H1 (cell line): Measurements from ENCODE around the gene FIGNL2. TPM values are rescaled to one million over a fixed set of nuclear protein-coding genes. Genes with fewer than 3 reads are reported as not detected.

Experiments used
- CTCF ChIA-PET: fragments of 300-600 bp; sonication (Branson Sonifier 250); formaldehyde crosslinking; loops from one replicate; lab custom pipeline; 2021; ENCODE audit not compliant: partially characterized antibody; lab: Charles Lee
- POLR2A ChIA-PET: fragments of 300-600 bp; sonication (Branson Sonifier 250); formaldehyde crosslinking; loops from one replicate; lab custom pipeline; 2021; ENCODE audit warnings: inconsistent platforms; ENCODE audit not compliant: partially characterized antibody; lab: Charles Lee
- DNase-seq, 2 experiments: peaks; one replicate each; pipeline versions ENCODE4 v3.0.0 to v3.0.0-alpha.2; 2010 to 2022; ENCODE audit warnings: low spot score in 2 of 2, low read depth in 1 of 2, mixed read lengths in 1 of 2
- FAIRE-seq: peaks from 2 replicates; lab custom pipeline; 2011; peaks lifted over from hg19 to GRCh38; lab: Jason Lieb, UNC
- H2AFZ ChIP-seq: 2 replicates; pipeline ENCODE4 v1.8.1; 2012; ENCODE audit warnings: low read length, inconsistent platforms
- H2AK5ac ChIP-seq: 2 replicates; pipeline ENCODE4 v1.6.1; 2013; ENCODE audit warnings: low read depth, low read length
- H2BK120ac ChIP-seq: replicated peaks from 2 replicates; pipeline ENCODE3; 2013; ENCODE audit warnings: low read depth, low read length, inconsistent platforms
- H2BK12ac ChIP-seq: 2 replicates; pipeline ENCODE4 v1.6.1; 2013; ENCODE audit warnings: low read depth, low read length
- H2BK15ac ChIP-seq: 2 replicates; pipeline ENCODE4 v1.6.1; 2013; ENCODE audit warnings: low read length
- H2BK20ac ChIP-seq: 2 replicates; pipeline ENCODE4 v1.6.1; 2013; ENCODE audit warnings: low read length
- H2BK5ac ChIP-seq: 2 replicates; pipeline ENCODE4 v1.6.1; 2013; ENCODE audit warnings: low read depth, low read length
- H3K14ac ChIP-seq: 2 replicates; pipeline ENCODE4 v1.6.1; 2013; ENCODE audit warnings: inconsistent platforms; ENCODE audit not compliant: insufficient read length
- H3K18ac ChIP-seq: 2 replicates; pipeline ENCODE4 v1.6.1; 2013; ENCODE audit warnings: low read length; ENCODE audit errors: extremely low read depth
- H3K23ac ChIP-seq: 2 replicates; pipeline ENCODE4 v1.6.1; 2013; ENCODE audit warnings: inconsistent platforms; ENCODE audit not compliant: insufficient read length
- H3K23me2 ChIP-seq: 2 replicates; pipeline ENCODE4 v1.6.1; 2013; ENCODE audit warnings: low read depth, low read length
- H3K27ac ChIP-seq: 2 replicates; pipeline ENCODE4 v1.6.1; 2011; ENCODE audit warnings: low read depth, low read length, inconsistent platforms
- H3K27me3 ChIP-seq, 4 experiments: replicated peaks in 1 of 4; 1 replicate in 1 of 4; 2 replicates in 3 of 4; pipeline versions ENCODE4 v1.6.1 to v1.8.1; 2011 to 2013; ENCODE audit warnings: low read length in 3 of 4, mild to moderate bottlenecking in 3 of 4, inconsistent platforms in 2 of 4, mixed read lengths in 2 of 4, moderate library complexity in 1 of 4; ENCODE audit not compliant: control insufficient read depth in 3 of 4, insufficient read depth in 3 of 4; ENCODE audit errors: extremely low read depth in 1 of 4
- H3K36me3 ChIP-seq, 4 experiments: 2 replicates each; pipeline versions ENCODE4 v1.6.1 to v1.8.1; 2011 to 2013; ENCODE audit warnings: mild to moderate bottlenecking in 4 of 4, low read length in 3 of 4, moderate library complexity in 2 of 4, control low read depth in 1 of 4, inconsistent platforms in 1 of 4; ENCODE audit not compliant: insufficient read depth in 4 of 4, control insufficient read depth in 2 of 4
- H3K4ac ChIP-seq: replicated peaks from 2 replicates; pipeline ENCODE3; 2013; ENCODE audit warnings: low read length, low read depth, mixed read lengths, inconsistent platforms; ENCODE audit not compliant: insufficient read length
- H3K4me1 ChIP-seq, 4 experiments: replicated peaks in 1 of 4; 1 replicate in 1 of 4; 2 replicates in 3 of 4; pipeline versions ENCODE4 v1.6.1 to v1.8.1; 2011 to 2013; ENCODE audit warnings: low read length in 3 of 4, inconsistent platforms in 2 of 4, mixed read lengths in 1 of 4; ENCODE audit not compliant: insufficient read depth in 4 of 4, control insufficient read depth in 3 of 4
- H3K4me2 ChIP-seq, 2 experiments: 2 replicates each; pipeline versions ENCODE4 v1.6.1 to v1.8.1; 2011 to 2013; ENCODE audit warnings: low read depth in 2 of 2, low read length in 2 of 2, control low read depth in 1 of 2, inconsistent platforms in 1 of 2, mild to moderate bottlenecking in 1 of 2; ENCODE audit not compliant: insufficient read depth in 1 of 2
- H3K4me3 ChIP-seq, 4 experiments: fragments of 200-600, 300-600 bp in 1 of 4; sonication (generic), shearing (Covaris generic), sonication (Bioruptor Twin) in 1 of 4; 2 replicates each; pipeline versions ENCODE4 v1.5.1 to v1.8.1; 2011 to 2016; ENCODE audit warnings: low read length in 4 of 4, low read depth in 3 of 4, control low read depth in 2 of 4, inconsistent platforms in 2 of 4, mild to moderate bottlenecking in 2 of 4, mixed read lengths in 1 of 4, moderate library complexity in 1 of 4; ENCODE audit not compliant: insufficient read depth in 2 of 4; ENCODE audit errors: extremely low read depth in 1 of 4
- H3K56ac ChIP-seq: replicated peaks from 2 replicates; pipeline ENCODE3; 2013; ENCODE audit warnings: low read depth, mild to moderate bottlenecking, mixed read lengths, low read length, inconsistent platforms; ENCODE audit not compliant: insufficient read length
- H3K79me1 ChIP-seq: 2 replicates; pipeline ENCODE4 v1.6.1; 2013; ENCODE audit warnings: low read depth, low read length, control low read depth
- H3K79me2 ChIP-seq, 2 experiments: 2 replicates each; pipeline versions ENCODE4 v1.6.1 to v1.8.1; 2012 to 2013; ENCODE audit warnings: low read length in 2 of 2, mild to moderate bottlenecking in 2 of 2, inconsistent platforms in 1 of 2; ENCODE audit not compliant: insufficient read depth in 2 of 2, control insufficient read depth in 1 of 2
- H3K9ac ChIP-seq, 4 experiments: replicated peaks in 1 of 4; 1 replicate in 1 of 4; 2 replicates in 3 of 4; pipeline versions ENCODE4 v1.6.1 to v1.8.1; 2011 to 2013; ENCODE audit warnings: low read depth in 3 of 4, low read length in 3 of 4, control low read depth in 2 of 4, mild to moderate bottlenecking in 2 of 4, moderate library complexity in 2 of 4, inconsistent platforms in 1 of 4; ENCODE audit errors: extremely low read depth in 1 of 4
- H3K9me3 ChIP-seq, 2 experiments: 2 replicates each; pipeline versions ENCODE4 v1.6.1 to v1.8.1; 2012 to 2013; ENCODE audit warnings: mild to moderate bottlenecking in 2 of 2, moderate library complexity in 2 of 2, control low read depth in 1 of 2, inconsistent platforms in 1 of 2, low read depth in 1 of 2, low read length in 1 of 2, mixed read lengths in 1 of 2; ENCODE audit not compliant: insufficient read depth in 2 of 2
- H4K20me1 ChIP-seq, 2 experiments: replicated peaks in 1 of 2; 2 replicates each; pipeline versions ENCODE3 to v1.8.1; 2011 to 2013; ENCODE audit warnings: inconsistent platforms in 2 of 2, low read length in 2 of 2, mild to moderate bottlenecking in 1 of 2; ENCODE audit not compliant: insufficient read depth in 2 of 2, control insufficient read depth in 1 of 2
- H4K5ac ChIP-seq: 2 replicates; pipeline ENCODE4 v1.6.1; 2013; ENCODE audit warnings: low read length, low read depth, mixed read lengths, inconsistent platforms; ENCODE audit not compliant: insufficient read length
- H4K8ac ChIP-seq: 2 replicates; pipeline ENCODE4 v1.8.0; 2013; ENCODE audit warnings: mild to moderate bottlenecking, moderate library complexity, low read length, inconsistent platforms; ENCODE audit not compliant: insufficient read depth; ENCODE audit errors: extremely low read depth
- H4K91ac ChIP-seq: replicated peaks from 2 replicates; pipeline ENCODE3; 2013; ENCODE audit warnings: low read length, mixed read lengths, inconsistent platforms; ENCODE audit not compliant: insufficient read length
- ATF3 ChIP-seq: IDR thresholded peaks from 2 replicates; pipeline ENCODE4 v1.6.1; 2011; ENCODE audit warnings: low read depth, mild to moderate bottlenecking, low read length; ENCODE audit not compliant: insufficient read depth
- BACH1 ChIP-seq: IDR thresholded peaks from 2 replicates; pipeline ENCODE4 v1.6.1; 2012; ENCODE audit warnings: low read length, improper control_type of control experiment
- CBX8 ChIP-seq: fragments of 300-800, 300-1000 bp; sonication (generic); IDR thresholded peaks from 2 replicates; pipeline ENCODE4 v1.7.1; 2016; ENCODE audit warnings: low read depth, low read length, borderline replicate concordance
- CHD2 ChIP-seq: IDR thresholded peaks from 2 replicates; pipeline ENCODE4 v1.6.1; 2012; ENCODE audit warnings: low read length, improper control_type of control experiment
- HDAC6 ChIP-seq: IDR thresholded peaks from one replicate; pipeline ENCODE4 v1.7.1; 2012; ENCODE audit warnings: low read depth, mild to moderate bottlenecking, inconsistent platforms, low read length, moderate library complexity
- KDM4A ChIP-seq: IDR thresholded peaks from one replicate; pipeline ENCODE4 v1.7.1; 2012; ENCODE audit warnings: low read depth, mild to moderate bottlenecking, moderate library complexity, low read length, inconsistent platforms; ENCODE audit not compliant: severe bottlenecking
- MAFK ChIP-seq: IDR thresholded peaks from 2 replicates; pipeline ENCODE4 v1.6.1; 2012; ENCODE audit warnings: low read depth, mild to moderate bottlenecking, improper control_type of control experiment, low read length
- POU5F1 ChIP-seq: IDR thresholded peaks from 2 replicates; pipeline ENCODE4 v1.6.1; 2011; ENCODE audit warnings: low read depth, mild to moderate bottlenecking, low read length, moderate library complexity
- SIN3A ChIP-seq, 2 experiments: IDR thresholded peaks in 1 of 2; conservative IDR thresholded peaks in 1 of 2; 2 replicates each; pipeline ENCODE4 v1.6.1; 2011 to 2012; ENCODE audit warnings: low read length in 2 of 2, improper control_type of control experiment in 1 of 2, low read depth in 1 of 2, mild to moderate bottlenecking in 1 of 2
- SIX5 ChIP-seq: IDR thresholded peaks from 2 replicates; pipeline ENCODE4 v1.6.1; 2011; ENCODE audit warnings: mild to moderate bottlenecking, low read depth, low read length
- TBP ChIP-seq: IDR thresholded peaks from 2 replicates; pipeline ENCODE4 v1.6.1; 2011; ENCODE audit warnings: low read depth, low read length, improper control_type of control experiment
- TCF12 ChIP-seq: IDR thresholded peaks from 2 replicates; pipeline ENCODE4 v1.6.1; 2011; ENCODE audit warnings: low read depth, mild to moderate bottlenecking, low read length
- ZNF274 ChIP-seq: IDR thresholded peaks from 2 replicates; pipeline ENCODE4 v1.7.0; 2012; ENCODE audit warnings: low read length, borderline replicate concordance; ENCODE audit errors: extremely low read depth
- WGBS, 2 experiments: shearing (Covaris generic) in 1 of 2; methylation state at CpG; one replicate each; pipeline versions ENCODE4 v1.1.6 to v1.1.7; 2013 to 2015; ENCODE audit warnings: low lambda C conversion rate in 2 of 2, mixed read lengths in 2 of 2, inconsistent platforms in 1 of 2, low coverage in 1 of 2, missing lambda C conversion rate in 1 of 2; ENCODE audit not compliant: insufficient replicate concordance in 2 of 2, insufficient coverage in 1 of 2, insufficient read length in 1 of 2; ENCODE audit errors: extremely low coverage in 1 of 2, missing lambda C conversion rate in 1 of 2; 5-methylcytosine and 5-hydroxymethylcytosine counted together
- polyA plus RNA-seq, 7 experiments: library from polyadenylated mRNA; depleted of rRNA in 3 of 7; stranded (reverse) in 5 of 7; unstranded in 2 of 7; fragments of >200 nt in 5 of 7; fragments of 200-250 nt in 2 of 7; gene quantifications; 1 replicate in 5 of 7; 2 replicates in 1 of 7; 4 replicates in 1 of 7; pipeline versions ENCODE4 v1.2.1 to v1.2.3, GENCODE V29; 2011 to 2013; ENCODE audit warnings: missing spikeins in 2 of 7, mixed read lengths in 2 of 7
- total RNA-seq: library from RNA; stranded (reverse); fragmentation: NEBNext Ultra II Directional; extraction: Animal tissue kit (Norgen Biotek cat#: 25700); gene quantifications from 2 replicates; pipeline ENCODE4 v1.2.1, GENCODE V29; 2021
- TF ChIP-seq, protein P1 (sequence below): IDR thresholded peaks from 2 replicates; pipeline ENCODE4 v1.6.1; 2012; ENCODE audit warnings: inconsistent platforms

FIGNL2 gene
- total and polyA plus RNA-seq, 2 of the 8 experiments (the other 6 are each of a cell fraction or from before 2014, with no cell fraction given), result 6.5 to 7.1 TPM

- H3K4me3 ChIP-seq, result no peak overlapping the region
- H3K23ac ChIP-seq, result no peak overlapping the region
- 79% methylated on average over 8 of the region's 8 CpGs; no CpG with 5 or more reads in 1 of the 2 experiments for WGBS, 2 experiments
- no peak overlapping the region for H2BK15ac ChIP-seq
- no peak overlapping the region for H2BK120ac ChIP-seq
- H2AK5ac ChIP-seq, result no peak overlapping the region
- no peak overlapping the region for H4K5ac ChIP-seq
- no peak overlapping the region for H3K9ac ChIP-seq
- H2BK20ac ChIP-seq, result no peak overlapping the region
- no peaks in the 10 kb centered on the region for H3K79me1 ChIP-seq
- no peaks in the 10 kb centered on the region for H3K9me3 ChIP-seq
- H3K27me3 ChIP-seq, result peaks cover 0 to 31% (median 25%) of the 10 kb centered on the region in 4 experiments; a peak in 6 of 7 replicates
- H3K4me1 ChIP-seq, result peaks cover 20 to 49% (median 40%) of the 10 kb centered on the region in 4 experiments
- H3K56ac ChIP-seq, result no peak overlapping the region
- no peak for DNase-seq
- no peak overlapping the region for H2BK5ac ChIP-seq
- peak overlapping the region in 1 of 2 experiments; percentile 100; a peak in 1 of 4 replicates for H3K4me2 ChIP-seq
- H3K36me3 ChIP-seq, result no peaks in the 10 kb centered on the region
- no peak overlapping the region for H3K14ac ChIP-seq
- peaks cover 23% of the 10 kb centered on the region for H3K23me2 ChIP-seq
- no peaks in the 10 kb centered on the region for H4K20me1 ChIP-seq
- H3K79me2 ChIP-seq, result no peaks in the 10 kb centered on the region
- H3K4ac ChIP-seq, result no peak overlapping the region
- no peak for FAIRE-seq
- ChIA-PET CTCF (interaction anchor here (1.0 to 10.6 kb wide), 7 partner anchors 9 to 51 kb away, joined by 3 to 132 read pairs (median 4); a partner anchor contains a TSS), POLR2A (interaction anchor here (0.6 to 11.2 kb wide), 6 partner anchors 14 to 55 kb away, joined by 3 to 107 read pairs (median 4); partner anchors contain the start of gene FIGNL2)
- no peak overlapping the region for H3K18ac ChIP-seq
- H2BK12ac ChIP-seq, result no peak overlapping the region
- no peak overlapping the region for H3K27ac ChIP-seq
- H2AFZ ChIP-seq, result no peak overlapping the region
- H4K8ac ChIP-seq, result no peak overlapping the region
- H4K91ac ChIP-seq, result no peak overlapping the region
- TF ChIP-seq ATF3 (no peak), ZNF274 (no peak), TBP (no peak), CBX8 (no peak), SIN3A (conservative IDR thresholded peaks at IDR 0.05 in 1 of 2, IDR thresholded peaks at IDR 0.05 in 1 of 2; ENCODE audit: low read depth in 1 of 2, low read length in 2 of 2) (no peak), KDM4A (no peak), MAFK (no peak), TCF12 (no peak), SIX5 (no peak), BACH1 (no peak), HDAC6 (no peak), CHD2 (no peak), POU5F1 (no peak)
- TF ChIP-seq, protein P1, sequence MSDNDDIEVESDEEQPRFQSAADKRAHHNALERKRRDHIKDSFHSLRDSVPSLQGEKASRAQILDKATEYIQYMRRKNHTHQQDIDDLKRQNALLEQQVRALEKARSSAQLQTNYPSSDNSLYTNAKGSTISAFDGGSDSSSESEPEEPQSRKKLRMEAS, result no peak
These were observed 18.2 kb upstream of the FIGNL2 start for GRCh38 chr12:51866762-51867161.
